Fibroblast of villous mesenchyme (primary cell): ENCODE data around the gene RFXANK. TPM values are rescaled to one million over a fixed set of nuclear protein-coding genes. Genes with fewer than 3 reads are reported as not detected.

Source experiments
- DNase-seq: peaks from one replicate; pipeline ENCODE4 v3.0.0-alpha.2; 2010; ENCODE audit warnings: low read depth
- H3K4me3 ChIP-seq: 2 replicates; pipeline ENCODE4 v1.5.1; 2011; ENCODE audit warnings: low read depth, mild to moderate bottlenecking, low read length
- CTCF ChIP-seq: IDR thresholded peaks from 2 replicates; pipeline ENCODE4 v1.5.1; 2012; ENCODE audit warnings: low read depth, mild to moderate bottlenecking, low read length; ENCODE audit not compliant: insufficient read depth
- small RNA-seq: library from RNA; depleted of rRNA; stranded (forward); fragments of <200 nt; gene quantifications from one replicate; pipeline ENCODE3, GENCODE V24; 2012
- total RNA-seq: library from RNA; depleted of rRNA; stranded (reverse); fragments of >200 nt; gene quantifications from 2 replicates; pipeline ENCODE4 v1.2.3, GENCODE V29; 2012

Gene RFXANK
- total RNA-seq, 1 donor = 57.9 TPM

- DNase-seq = no peak
- no peak overlapping the region for H3K4me3 ChIP-seq
- no peak for TF ChIP-seq CTCF
Observed at GRCh38 chr19:19240476-19240875, 48.4 kb downstream of the RFXANK start.

GRCh38 chr19:19250196-19250801 lies 58.2 kb downstream of the RFXANK start:
- no peak overlapping the region for H3K4me3 ChIP-seq
- no peak for DNase-seq
- TF ChIP-seq CTCF = no peak

Small RNAs within 50 kb of the gene (small RNA-seq; reads per million reads assigned to genes)
- gene RNU6-1028P = not detected

Other genes starting within 250 kb of the RFXANK start
- gene SUGP2, start 158.7 kb upstream of the RFXANK start, total RNA-seq = 39.3 and 57.4 TPM in 2 replicates
- gene ARMC6, start 158.7 kb upstream of the RFXANK start, total RNA-seq = 37.1 and 42.8 TPM in 2 replicates
- gene SLC25A42, start 128.3 kb upstream of the RFXANK start, total RNA-seq = 5.8 and 9.1 TPM in 2 replicates
- gene TMEM161A, start 53.8 kb upstream of the RFXANK start, total RNA-seq = 18.1 and 20.9 TPM in 2 replicates
- gene MEF2B, start 22.0 kb upstream of the RFXANK start, total RNA-seq = 0.32 TPM in 1 of 2 replicates, not detected in the other
- gene BORCS8, start 106 bp upstream of the RFXANK start, total RNA-seq = 13.4 and 19.0 TPM in 2 replicates
- 7.1 and 7.8 TPM in 2 replicates for gene NR2C2AP, start 11.2 kb downstream of the RFXANK start, total RNA-seq
- under 0.01 TPM in 1 of 2 replicates, not detected in the other for gene NCAN, start 19.7 kb downstream of the RFXANK start, total RNA-seq
- gene TM6SF2, start 81.0 kb downstream of the RFXANK start, total RNA-seq = 0.86 and 1.3 TPM in 2 replicates
- 22.5 and 27.4 TPM in 2 replicates for gene SUGP1, start 128.3 kb downstream of the RFXANK start, total RNA-seq
- gene MAU2, start 128.6 kb downstream of the RFXANK start, total RNA-seq = 30.6 and 32.4 TPM in 2 replicates
- gene GATAD2A, start 213.4 kb downstream of the RFXANK start, total RNA-seq = 44.5 and 57.0 TPM in 2 replicates